SIG-M5 (cell line): Measurements from ENCODE around the gene RPN2.

Source experiments
- DNase-seq: peaks from one replicate; lab custom pipeline; 2025; lab: John Stamatoyannopoulos, UW

Gene RPN2

GRCh38 chr20:37267667-37268313, 88.7 kb downstream of the RPN2 start:
- no peak for DNase-seq

- peak; percentile 69 for DNase-seq
These were observed 91.7 kb downstream of the RPN2 start for GRCh38 chr20:37270576-37271420.

DNA sequence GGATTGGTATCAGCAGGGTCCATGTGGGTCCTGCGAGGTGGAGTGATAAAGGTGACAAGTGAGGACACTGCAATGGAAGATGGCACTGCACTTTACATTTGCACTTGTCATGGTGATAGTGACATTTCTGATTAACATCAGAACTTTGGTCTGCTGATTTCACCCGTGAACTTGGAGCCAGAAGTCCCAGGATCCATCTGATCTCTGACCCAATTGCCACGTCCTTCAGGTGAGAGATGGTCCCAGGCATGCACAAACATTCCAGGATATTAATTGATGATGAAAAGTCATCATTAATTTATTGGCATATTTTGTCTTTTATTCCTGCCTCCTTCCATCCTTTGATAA, 92.3 kb downstream of the RPN2 start:
- DNase-seq, result no peak

- no peak for DNase-seq
These were observed 94.9 kb downstream of the RPN2 start for GRCh38 chr20:37273988-37274387.

DNA sequence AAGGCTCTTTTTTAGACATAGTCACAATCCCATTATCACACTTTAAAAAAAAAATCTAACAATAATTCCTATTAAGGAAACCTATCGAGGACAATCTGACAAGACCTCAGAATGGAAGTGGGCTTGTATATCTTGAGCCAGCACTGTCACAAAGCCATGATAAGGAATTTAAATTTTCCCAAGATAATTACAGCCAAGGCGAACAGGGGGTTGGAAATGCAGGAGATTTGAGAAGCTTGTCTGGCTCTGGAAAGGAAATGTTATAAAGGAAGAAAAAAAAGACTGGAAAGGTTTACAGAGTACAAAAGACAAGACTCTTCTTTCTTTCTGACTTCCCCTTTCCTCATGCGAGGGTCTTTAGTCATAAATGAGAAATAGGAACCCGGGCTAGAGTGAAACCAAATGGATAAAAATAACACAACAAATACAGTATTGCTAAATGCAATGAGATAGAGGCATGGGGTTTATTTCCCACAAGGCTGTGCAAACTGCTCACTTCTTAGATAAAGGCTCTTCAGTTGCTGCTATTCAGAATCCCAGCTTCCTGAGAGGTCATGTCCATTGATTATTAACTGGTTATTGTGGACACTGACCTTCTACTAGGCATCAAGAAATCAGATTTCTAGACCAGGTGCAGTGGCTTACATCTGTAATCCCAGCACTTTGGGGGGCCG, 95.9 kb downstream of the RPN2 start:
- peak; percentile 85 for DNase-seq

DNA sequence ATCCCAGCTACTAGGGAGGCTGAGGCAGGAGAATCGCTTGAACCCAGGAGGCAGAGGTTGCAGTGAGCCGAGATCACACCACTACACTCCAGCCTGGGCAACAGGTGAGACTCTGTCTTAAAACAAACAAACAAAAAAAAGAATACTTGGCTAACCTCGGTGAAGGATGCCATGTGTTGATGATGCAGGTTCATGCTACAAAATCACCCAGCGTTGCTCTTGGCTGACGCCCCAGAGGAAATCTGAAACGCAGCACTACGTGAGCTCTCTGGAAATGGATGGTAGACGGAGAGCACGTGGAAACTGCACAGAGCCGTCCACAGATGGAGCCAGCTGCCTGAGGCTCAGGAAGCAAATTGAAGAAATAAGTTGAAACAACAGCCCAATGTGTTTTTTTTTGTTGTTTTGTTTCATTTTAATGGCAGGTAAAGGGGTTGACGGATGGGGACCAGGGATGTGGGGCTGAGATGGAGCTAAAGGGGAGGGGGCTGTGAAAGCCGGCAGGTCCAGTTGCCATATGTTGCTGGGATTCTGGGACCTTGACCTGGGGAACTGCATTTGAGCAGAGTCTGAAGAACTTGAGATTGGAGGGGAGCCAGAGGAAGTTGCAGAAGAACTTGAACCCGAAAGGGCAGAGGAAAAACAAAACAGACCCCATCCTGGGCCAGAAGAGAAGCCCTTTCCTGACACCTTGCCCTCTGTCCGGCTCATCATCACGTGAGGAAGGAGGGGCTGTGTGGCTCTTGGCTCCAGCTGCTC, 97.5 kb downstream of the RPN2 start:
- DNase-seq, result no peak

GRCh38 chr20:37277253-37277593, 98.1 kb downstream of the RPN2 start:
- DNase-seq, result no peak

- no peak for DNase-seq
These were observed 99.9 kb downstream of the RPN2 start for GRCh38 chr20:37278966-37279590.

GRCh38 chr20:37279820-37280219, 100.7 kb downstream of the RPN2 start:
- no peak for DNase-seq

- DNase-seq, result no peak
These were observed 101.3 kb downstream of the RPN2 start for GRCh38 chr20:37280403-37280802.

GRCh38 chr20:37282556-37282955, 103.4 kb downstream of the RPN2 start:
- no peak for DNase-seq

- no peak for DNase-seq
These were observed 104.5 kb downstream of the RPN2 start for GRCh38 chr20:37283530-37284195.

GRCh38 chr20:37284691-37285161, 105.6 kb downstream of the RPN2 start:
- DNase-seq, result no peak

- DNase-seq, result no peak
These were observed 106.7 kb downstream of the RPN2 start for GRCh38 chr20:37285664-37286374.

DNA sequence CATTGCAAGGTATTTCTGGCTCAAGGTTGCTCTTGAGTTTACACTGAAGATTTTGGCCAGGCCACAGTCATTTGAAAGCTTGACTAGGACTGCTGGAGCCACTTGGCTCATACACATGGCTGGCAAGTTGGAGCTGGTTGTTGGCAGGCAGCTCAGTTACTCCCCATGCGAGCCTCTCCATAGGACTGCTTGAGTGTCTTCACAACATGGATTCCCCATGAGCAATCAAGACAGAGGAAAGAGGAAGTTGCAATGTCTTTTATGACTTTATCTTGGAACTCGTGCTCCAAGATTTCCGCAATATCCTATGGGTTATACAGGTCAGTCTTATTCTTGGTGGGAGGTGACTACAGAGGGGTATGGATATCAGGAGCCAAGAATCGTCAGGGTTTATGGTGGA, 109.0 kb downstream of the RPN2 start:
- DNase-seq, result no peak

DNA sequence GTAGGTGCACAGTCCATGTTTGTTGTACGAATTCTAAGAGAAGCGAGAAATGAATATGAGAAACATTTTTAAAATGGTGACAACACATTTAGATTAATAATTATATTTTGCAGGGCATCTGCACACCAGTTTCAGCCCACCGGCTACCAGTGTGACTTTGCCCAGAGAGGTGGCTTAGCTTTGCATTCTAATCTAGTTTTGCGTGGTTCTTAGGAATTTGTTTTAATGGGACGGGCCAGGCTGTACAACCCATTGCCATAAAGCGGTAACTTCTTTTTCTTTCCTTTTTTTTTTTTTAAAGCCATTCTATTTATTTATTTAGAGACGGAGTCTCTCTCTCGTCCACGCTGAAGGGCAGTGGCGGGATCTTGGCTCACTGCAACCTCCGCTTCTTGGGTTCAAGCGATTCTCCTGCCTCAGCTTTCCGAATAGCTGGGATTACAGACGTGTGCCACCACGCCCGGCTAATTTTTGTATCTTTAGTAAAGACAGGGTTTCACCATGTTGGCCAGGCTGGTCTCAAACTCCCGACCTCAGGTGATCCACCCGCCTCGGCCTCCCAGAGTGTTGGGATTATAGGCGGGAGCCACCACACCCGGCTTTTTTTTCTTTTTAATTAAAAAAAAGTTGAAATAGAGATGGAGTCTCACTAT, 111.2 kb downstream of the RPN2 start:
- DNase-seq, result no peak
